8988T (cell line): ENCODE results near the gene CADPS2.

Experiments used
- DNase-seq: peaks from one replicate; pipeline ENCODE4 v3.0.0; 2011

The CADPS2 gene

GRCh38 chr7:122588621-122589020, 297.6 kb downstream of the CADPS2 start:
- DNase-seq, result no peak

- no peak for DNase-seq
Observed at GRCh38 chr7:122584676-122585251, 301.5 kb downstream of the CADPS2 start.

GRCh38 chr7:122578350-122578749, 307.9 kb downstream of the CADPS2 start:
- DNase-seq, result no peak

- DNase-seq, result no peak
Observed at GRCh38 chr7:122577449-122578003, 308.7 kb downstream of the CADPS2 start.

GRCh38 chr7:122572706-122573105, 313.6 kb downstream of the CADPS2 start:
- no peak for DNase-seq

GRCh38 chr7:122561326-122561725, 324.9 kb downstream of the CADPS2 start:
- no peak for DNase-seq

- DNase-seq, result no peak
Observed at GRCh38 chr7:122556873-122557542, 329.3 kb downstream of the CADPS2 start.

- no peak for DNase-seq
Observed at GRCh38 chr7:122556219-122556618, 330.0 kb downstream of the CADPS2 start.

GRCh38 chr7:122553761-122554160, 332.5 kb downstream of the CADPS2 start:
- DNase-seq, result no peak

GRCh38 chr7:122552769-122553168, 333.5 kb downstream of the CADPS2 start:
- no peak for DNase-seq

GRCh38 chr7:122550545-122550944, 335.7 kb downstream of the CADPS2 start:
- no peak for DNase-seq

- DNase-seq, result no peak
Observed at GRCh38 chr7:122549578-122549977, 336.7 kb downstream of the CADPS2 start.

GRCh38 chr7:122546496-122546895, 339.8 kb downstream of the CADPS2 start:
- no peak for DNase-seq

- DNase-seq, result no peak
Observed at GRCh38 chr7:122544463-122544862, 341.8 kb downstream of the CADPS2 start.

- no peak for DNase-seq
Observed at GRCh38 chr7:122543891-122544290, 342.4 kb downstream of the CADPS2 start.

- no peak for DNase-seq
Observed at GRCh38 chr7:122543166-122543565, 343.1 kb downstream of the CADPS2 start.

GRCh38 chr7:122535086-122535485, 351.2 kb downstream of the CADPS2 start:
- no peak for DNase-seq

- no peak for DNase-seq
Observed at GRCh38 chr7:122532406-122533269, 353.6 kb downstream of the CADPS2 start.

- no peak for DNase-seq
Observed at GRCh38 chr7:122528879-122529481, 357.3 kb downstream of the CADPS2 start.

GRCh38 chr7:122525355-122525754, 360.9 kb downstream of the CADPS2 start:
- DNase-seq, result no peak

GRCh38 chr7:122521767-122522166, 364.5 kb downstream of the CADPS2 start:
- DNase-seq, result no peak

- DNase-seq, result no peak
Observed at GRCh38 chr7:122520971-122521555, 365.2 kb downstream of the CADPS2 start.

- no peak for DNase-seq
Observed at GRCh38 chr7:122518488-122518887, 367.8 kb downstream of the CADPS2 start.
